ENCODE measurements around the gene BICDL1. TPM values are rescaled to one million over a fixed set of nuclear protein-coding genes. Genes with fewer than 3 reads are reported as not detected.

The BICDL1 gene
- total RNA-seq, 1 donor from 2014 or later: not detected

GRCh38 chr12:120139958-120140357 is 150.9 kb downstream of the BICDL1 start:
- no peaks in the 10 kb centered on the region for H3K9me3 Mint-ChIP-seq (ENCODE audit: unreplicated experiment)
- no peak for TF ChIP-seq CTCF (IDR thresholded peaks at IDR 0.05)
- no peak for DNase-seq (ENCODE audit: extremely low spot score, unreplicated experiment)
- no peaks in the 10 kb centered on the region for H3K27me3 Mint-ChIP-seq (ENCODE audit: unreplicated experiment)
- peaks cover 50% of the 10 kb centered on the region for H3K36me3 Mint-ChIP-seq (ENCODE audit: unreplicated experiment)
- no peak overlapping the region for H3K27ac Mint-ChIP-seq (ENCODE audit: unreplicated experiment)
- H3K4me3 Mint-ChIP-seq (ENCODE audit: unreplicated experiment): no peak overlapping the region
- H3K4me1 Mint-ChIP-seq (ENCODE audit: unreplicated experiment): no peaks in the 10 kb centered on the region

- DNase-seq (ENCODE audit: extremely low spot score, unreplicated experiment): no peak
- no peak overlapping the region for H3K4me3 Mint-ChIP-seq (ENCODE audit: unreplicated experiment)
- H3K4me1 Mint-ChIP-seq (ENCODE audit: unreplicated experiment): no peaks in the 10 kb centered on the region
- no peaks in the 10 kb centered on the region for H3K9me3 Mint-ChIP-seq (ENCODE audit: unreplicated experiment)
- peaks cover 48% of the 10 kb centered on the region for H3K36me3 Mint-ChIP-seq (ENCODE audit: unreplicated experiment)
- TF ChIP-seq CTCF (IDR thresholded peaks at IDR 0.05): no peak
- no peak overlapping the region for H3K27ac Mint-ChIP-seq (ENCODE audit: unreplicated experiment)
- no peaks in the 10 kb centered on the region for H3K27me3 Mint-ChIP-seq (ENCODE audit: unreplicated experiment)
These were observed 151.6 kb downstream of the BICDL1 start for GRCh38 chr12:120140603-120141002.

- Mint-ChIP-seq H3K27me3 (ENCODE audit: unreplicated experiment) (no peaks in the 10 kb centered on the region), H3K4me1 (ENCODE audit: unreplicated experiment) (no peaks in the 10 kb centered on the region), H3K27ac (ENCODE audit: unreplicated experiment) (no peak overlapping the region), H3K9me3 (ENCODE audit: unreplicated experiment) (no peaks in the 10 kb centered on the region), H3K4me3 (ENCODE audit: unreplicated experiment) (no peak overlapping the region), H3K36me3 (ENCODE audit: unreplicated experiment) (peaks cover 47% of the 10 kb centered on the region)
- no peak for TF ChIP-seq CTCF (IDR thresholded peaks at IDR 0.05)
- no peak for DNase-seq (ENCODE audit: extremely low spot score, unreplicated experiment)
These were observed 152.3 kb downstream of the BICDL1 start for GRCh38 chr12:120141336-120141735.

- no peak overlapping the region for H3K27ac Mint-ChIP-seq (ENCODE audit: unreplicated experiment)
These were observed 153.3 kb downstream of the BICDL1 start for GRCh38 chr12:120142231-120142877.

More at GRCh38 chr12:120142231-120142877, 153.3 kb downstream of the BICDL1 start:
- H3K36me3 Mint-ChIP-seq (ENCODE audit: unreplicated experiment): peaks cover 47% of the 10 kb centered on the region
- no peak for TF ChIP-seq CTCF (IDR thresholded peaks at IDR 0.05)
- H3K9me3 Mint-ChIP-seq (ENCODE audit: unreplicated experiment): no peaks in the 10 kb centered on the region
- DNase-seq (ENCODE audit: extremely low spot score, unreplicated experiment): no peak
- H3K4me1 Mint-ChIP-seq (ENCODE audit: unreplicated experiment): no peaks in the 10 kb centered on the region
- H3K4me3 Mint-ChIP-seq (ENCODE audit: unreplicated experiment): no peak overlapping the region
- H3K27me3 Mint-ChIP-seq (ENCODE audit: unreplicated experiment): no peaks in the 10 kb centered on the region

Other genes with a start within 250 kb of the BICDL1 start
- gene CIT, start 111.9 kb upstream of the BICDL1 start, total RNA-seq: 9.7 and 10.2 TPM in 2 replicates
- 47.1 and 55.7 TPM in 2 replicates for gene RAB35, start 127.5 kb downstream of the BICDL1 start, total RNA-seq
- 106 and 115 TPM in 2 replicates for gene GCN1, start 205.5 kb downstream of the BICDL1 start, total RNA-seq
- gene RPLP0, start 211.9 kb downstream of the BICDL1 start, total RNA-seq: 2,037 TPM in 2 replicates

All from osteocyte (in vitro differentiated cells).